Ramos (cell line): ENCODE results near the gene PHACTR3.
"Not testable (repeated sequence)": the region's sequence is repeated elsewhere in the genome, so short reads cannot be mapped to it uniquely, and the experiment has no call there.

Experiments used
- in situ Hi-C: fragments of 300-500 bp; cut with MboI; formaldehyde crosslinking; loops from one replicate; pipeline ENCODE4 v1.14.3; 2022; ENCODE audit warnings: low sequenced_read_pairs; ENCODE audit not compliant: unreplicated experiment

PHACTR3 gene

DNA sequence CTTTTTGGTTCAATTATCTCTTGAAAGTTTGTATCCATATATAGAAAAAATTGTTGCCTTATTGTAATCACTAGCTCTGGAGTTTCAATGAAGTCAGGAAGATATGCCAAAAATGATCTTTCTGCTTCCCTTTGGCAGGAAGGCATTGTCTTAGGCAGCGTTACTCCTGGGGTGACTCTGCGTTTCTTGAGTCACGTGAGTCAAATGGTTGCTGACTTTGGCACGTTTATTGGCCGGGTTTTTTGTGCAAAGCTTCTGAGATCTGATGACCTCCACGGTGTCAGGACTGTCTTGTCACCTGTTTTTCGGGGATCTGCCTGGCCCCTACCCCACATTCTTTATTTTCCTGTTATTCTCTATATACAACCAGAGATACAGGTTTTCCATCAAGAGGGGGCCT, 10.4 kb downstream of the PHACTR3 start:
- in situ Hi-C loops, result no loop called here

GRCh38 chr20:59616306-59616705, 12.0 kb downstream of the PHACTR3 start:
- in situ Hi-C loops, result no loop called here

GRCh38 chr20:59617221-59617620, 12.9 kb downstream of the PHACTR3 start:
- in situ Hi-C loops, result no loop called here

DNA sequence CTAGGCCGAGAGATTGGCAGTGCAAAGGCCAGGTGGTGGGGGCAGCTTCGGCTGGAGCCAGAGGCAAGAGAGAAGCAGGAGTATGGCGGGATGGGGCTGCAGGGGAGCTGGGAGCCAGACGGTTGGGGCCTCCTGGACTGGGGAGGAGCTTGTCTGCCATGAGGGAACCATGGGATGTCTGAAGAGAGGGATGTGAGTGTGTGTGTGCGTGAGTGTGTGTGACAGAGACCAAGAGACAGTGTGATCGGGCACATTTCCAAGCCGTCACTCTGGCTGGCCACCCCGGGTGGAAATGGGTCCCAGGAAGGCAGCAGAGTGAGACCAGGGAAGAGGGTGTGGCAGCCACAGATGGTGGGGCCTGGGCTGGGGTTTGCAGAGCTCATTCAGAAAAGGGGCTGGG, 13.8 kb downstream of the PHACTR3 start:
- in situ Hi-C loops, result no loop called here

GRCh38 chr20:59618585-59618984, 14.2 kb downstream of the PHACTR3 start:
- in situ Hi-C loops, result not testable (repeated sequence)

DNA sequence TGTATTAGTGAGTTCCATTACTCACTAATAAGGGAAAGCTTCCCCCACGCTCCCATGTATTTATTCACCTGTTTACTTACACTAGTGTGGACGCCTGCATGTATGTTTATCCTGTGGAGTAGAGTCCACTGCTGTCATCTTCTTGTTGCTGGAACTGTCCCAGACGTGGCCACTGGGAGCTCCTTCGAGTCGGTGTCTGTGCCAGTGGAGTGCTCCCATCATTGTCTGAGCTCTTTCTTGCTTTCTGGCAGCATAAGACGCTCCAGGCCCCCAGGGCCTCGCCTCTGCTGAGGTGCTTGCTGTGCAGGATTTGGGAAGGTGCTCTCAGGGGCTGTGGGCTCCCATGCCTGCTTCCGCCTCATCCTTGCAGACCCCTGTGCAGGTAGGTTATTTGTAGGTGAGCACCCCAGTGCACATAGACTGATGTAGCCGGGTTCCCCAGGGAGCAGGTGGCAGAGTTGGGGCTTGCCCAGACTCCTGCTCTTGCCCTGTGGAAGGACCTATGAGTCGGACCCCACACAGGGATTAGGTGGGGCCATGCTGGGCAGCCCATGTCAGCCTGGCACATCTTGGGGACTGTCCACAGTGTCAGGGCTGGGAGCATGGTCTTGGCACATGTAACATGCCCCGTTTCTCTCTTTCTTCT, 16.6 kb downstream of the PHACTR3 start:
- in situ Hi-C loops, result no loop called here

DNA sequence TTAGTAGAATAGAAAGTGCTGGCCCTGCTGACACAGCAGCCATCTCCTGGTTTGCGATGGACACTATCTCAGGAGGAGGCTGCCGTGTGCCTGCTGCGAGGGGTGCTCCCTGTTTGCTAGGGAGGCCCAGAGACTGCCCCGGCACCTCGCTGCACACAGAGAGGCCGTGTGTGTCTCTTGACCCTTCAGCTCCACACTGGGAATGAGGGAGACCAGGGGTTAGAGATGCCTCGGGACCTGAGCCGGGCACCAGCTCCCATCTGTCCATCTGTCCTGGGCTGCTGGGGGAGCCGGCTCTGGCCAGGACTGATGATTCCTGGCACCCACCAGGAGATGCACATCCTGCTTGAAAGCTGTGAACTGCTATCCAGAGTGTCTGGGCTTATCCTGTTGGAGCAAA, 18.2 kb downstream of the PHACTR3 start:
- in situ Hi-C loops, result no loop called here

DNA sequence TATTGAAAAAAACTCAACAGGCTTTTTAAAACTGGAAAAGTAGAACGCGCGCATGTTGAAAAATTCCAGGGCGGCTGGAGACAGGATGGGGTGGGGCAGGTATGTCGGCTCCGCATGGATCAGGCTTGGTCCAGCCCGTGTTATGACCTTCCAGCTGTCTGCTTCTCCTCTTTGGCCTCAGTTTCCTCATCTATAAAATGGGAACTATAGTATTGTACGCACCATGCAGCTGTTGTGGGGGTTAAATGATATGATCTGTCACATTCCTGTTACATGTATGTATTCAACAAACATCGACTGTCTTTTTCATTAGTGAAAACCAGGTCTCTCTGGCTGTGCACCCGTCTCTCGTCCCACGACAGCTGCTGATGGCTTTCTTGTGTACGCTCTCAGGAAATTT, 18.8 kb downstream of the PHACTR3 start:
- in situ Hi-C loops, result no loop called here

- in situ Hi-C loops, result no loop called here
These were observed 19.2 kb downstream of the PHACTR3 start for GRCh38 chr20:59623583-59623982.

DNA sequence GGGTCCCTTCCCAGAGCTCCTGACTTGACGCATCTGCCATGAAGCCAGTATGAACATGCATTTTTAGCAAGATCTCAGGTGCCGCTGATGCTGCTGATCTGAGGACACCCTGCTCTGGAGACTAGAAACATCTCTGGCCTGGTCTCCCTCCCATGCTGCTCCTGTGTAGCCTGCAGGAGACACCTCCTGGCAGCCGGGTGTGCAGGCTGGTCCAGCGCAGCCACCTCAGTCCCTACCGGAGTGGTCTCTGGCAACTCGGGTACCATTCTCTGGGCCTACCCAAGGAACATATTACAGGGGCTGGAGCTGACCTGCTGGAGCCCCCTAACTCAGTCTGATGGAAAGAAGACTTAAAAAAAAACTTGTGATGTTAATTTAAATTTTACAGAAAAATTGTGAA, 20.1 kb downstream of the PHACTR3 start:
- in situ Hi-C loops, result no loop called here

- in situ Hi-C loops, result no loop called here
These were observed 21.0 kb downstream of the PHACTR3 start for GRCh38 chr20:59625214-59625922.

DNA sequence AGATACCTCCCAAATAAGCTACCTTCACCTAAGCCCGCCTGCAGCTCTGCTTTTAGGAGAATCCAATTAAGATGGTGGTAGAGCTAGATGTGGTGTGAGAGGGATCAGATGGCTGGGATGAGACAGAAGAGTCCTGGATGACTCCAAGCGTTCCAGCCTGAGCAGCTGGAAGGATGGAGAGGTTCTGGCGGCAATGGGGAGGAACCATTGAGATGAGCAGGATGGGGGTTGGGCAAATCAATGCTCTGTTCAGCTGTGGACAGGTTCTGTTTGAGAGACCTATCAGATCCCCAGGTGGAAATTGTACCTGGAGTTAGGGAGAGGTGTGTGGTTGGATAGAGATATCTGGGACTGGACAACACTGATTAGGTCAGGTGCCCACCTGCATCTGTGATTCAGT, 23.0 kb downstream of the PHACTR3 start:
- in situ Hi-C loops, result no loop called here

GRCh38 chr20:59628171-59628570, 23.8 kb downstream of the PHACTR3 start:
- in situ Hi-C loops, result no loop called here

- in situ Hi-C loops, result no loop called here
These were observed 25.1 kb downstream of the PHACTR3 start for GRCh38 chr20:59629141-59630045.

DNA sequence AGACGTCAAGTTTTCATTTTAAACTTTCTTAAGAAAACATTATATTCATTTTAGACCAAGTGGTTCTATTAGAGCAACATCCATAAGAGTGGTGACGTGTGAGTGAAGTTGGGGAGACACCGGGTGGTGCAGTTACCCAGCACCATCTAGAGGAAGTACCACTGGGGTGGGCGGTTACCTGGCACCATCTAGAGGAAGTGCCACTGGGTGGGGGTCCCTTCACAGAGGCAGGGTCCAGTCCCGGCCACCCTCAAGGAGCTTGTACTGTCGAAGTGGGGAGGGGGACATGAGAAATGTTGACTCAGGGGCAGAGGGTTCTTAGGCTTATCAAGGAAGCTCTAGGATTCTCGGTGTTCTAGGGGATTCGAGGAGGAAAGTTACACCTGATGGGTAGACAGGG, 26.2 kb downstream of the PHACTR3 start:
- in situ Hi-C loops, result no loop called here

DNA sequence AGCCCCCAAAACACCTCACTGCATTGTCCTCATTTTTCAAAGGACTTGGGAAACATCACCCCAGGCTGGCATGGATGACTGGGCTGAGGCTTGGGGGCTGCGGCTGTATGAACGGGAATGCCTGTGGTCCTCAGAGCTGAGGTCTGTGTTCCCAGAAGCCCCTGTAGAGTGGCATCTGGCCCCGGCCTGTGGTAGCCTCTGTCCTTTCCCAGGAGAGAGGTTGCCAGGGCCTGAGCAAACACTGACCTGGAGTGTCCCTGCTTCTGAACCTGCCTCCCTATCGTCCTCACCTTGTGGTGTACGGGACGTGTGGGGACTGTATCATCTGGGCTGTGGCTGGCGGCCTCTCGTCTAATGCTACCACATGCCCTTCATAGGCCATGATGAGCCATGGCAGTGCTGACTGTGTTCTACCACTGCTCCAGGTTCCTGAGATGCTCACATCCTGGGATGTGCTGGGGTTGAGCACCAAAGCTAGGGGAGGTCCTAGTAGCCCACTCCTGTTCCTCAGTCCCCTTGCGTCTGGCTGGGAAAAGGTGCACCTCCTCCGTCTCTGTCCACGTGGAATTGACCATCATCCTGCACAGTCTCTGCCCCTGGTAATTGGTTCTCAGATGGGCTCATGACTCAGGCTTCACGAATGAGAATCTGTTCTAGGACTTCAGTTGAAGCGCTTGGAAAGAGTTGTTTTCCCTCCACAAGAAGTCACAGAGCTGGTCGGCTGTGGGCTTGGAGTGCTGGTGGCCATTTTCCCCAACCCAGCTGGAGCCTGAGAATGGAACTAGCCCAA, 27.6 kb downstream of the PHACTR3 start:
- in situ Hi-C loops, result no loop called here

GRCh38 chr20:59632541-59633113, 28.3 kb downstream of the PHACTR3 start:
- in situ Hi-C loops, result no loop called here

- in situ Hi-C loops, result no loop called here
These were observed 29.4 kb downstream of the PHACTR3 start for GRCh38 chr20:59633656-59634251.

DNA sequence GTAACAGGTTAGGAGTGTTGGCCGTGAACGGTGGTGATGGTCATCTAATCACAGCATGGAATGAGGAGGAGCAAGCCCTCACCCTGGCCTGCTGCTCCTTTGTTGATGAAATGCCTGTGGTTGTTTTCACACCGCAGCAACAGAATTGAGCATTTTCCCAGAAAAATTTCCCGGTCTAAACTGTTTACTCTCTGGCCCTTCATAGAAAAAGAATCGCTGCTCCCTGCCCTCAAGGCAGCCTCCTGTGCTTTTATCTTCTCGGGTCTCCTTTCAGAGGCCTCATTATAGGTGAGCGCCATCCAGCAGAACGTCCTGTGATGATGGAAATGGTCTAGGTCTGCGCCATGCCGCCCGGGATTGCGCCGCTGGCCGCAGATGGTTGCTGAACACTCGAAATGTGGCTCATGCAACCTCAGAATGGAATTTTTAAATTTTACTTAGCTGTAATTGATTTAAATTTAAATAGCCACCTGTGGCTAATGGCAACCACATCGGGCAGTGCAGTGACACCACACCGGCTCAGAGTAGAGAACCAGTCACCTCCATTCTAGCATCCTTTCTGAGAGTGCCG, 30.2 kb downstream of the PHACTR3 start:
- in situ Hi-C loops, result no loop called here
